Suppressor macrophage (primary cell): ENCODE data around the gene NR2C2.

ENCODE experiments used
- DNase-seq, 4 experiments: peaks; one replicate each; pipeline ENCODE4 v3.0.0-alpha.2; 2020 to 2022

The NR2C2 gene

DNA sequence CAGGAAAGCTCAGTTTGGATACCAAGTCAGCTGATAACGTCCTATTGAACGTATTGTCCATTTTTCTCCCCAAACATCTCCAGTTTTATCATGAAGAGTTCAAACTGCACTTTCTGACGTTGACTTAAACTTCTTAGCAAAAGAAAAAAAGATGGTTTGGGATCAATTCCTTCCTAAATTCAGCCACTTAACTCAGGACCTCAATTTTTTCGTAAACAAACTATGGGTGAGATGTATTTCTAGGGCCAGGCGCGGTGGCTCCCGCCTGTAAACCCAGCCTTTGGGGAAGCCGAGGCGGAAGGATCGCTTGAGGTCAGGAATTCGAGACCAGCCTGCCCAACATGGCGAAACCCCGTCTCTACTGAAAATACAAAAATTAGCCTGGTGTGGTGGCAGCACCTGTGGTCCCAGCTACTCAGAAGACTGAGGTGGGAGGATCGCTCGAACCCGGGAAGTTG is 118.2 kb downstream of the NR2C2 start:
- DNase-seq: no peak

DNA sequence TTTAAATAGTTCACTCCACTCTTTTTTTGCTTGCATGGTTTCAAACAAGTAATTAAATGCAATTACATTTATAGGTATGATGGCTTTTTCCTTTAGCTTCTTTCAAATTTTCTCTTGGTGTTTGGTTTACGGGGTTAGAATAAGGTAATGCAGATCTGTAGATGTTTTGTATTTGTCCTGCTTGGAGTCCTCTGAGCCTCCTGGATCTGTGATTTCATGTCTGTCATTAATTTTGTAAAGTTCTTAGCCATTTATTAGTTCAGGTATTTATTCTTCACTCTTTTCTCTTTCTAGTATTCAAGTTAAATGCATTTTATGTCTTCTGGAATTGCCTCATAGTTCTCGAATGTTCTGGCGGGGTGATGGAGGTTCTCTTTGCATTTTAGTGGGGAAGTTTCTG is 119.1 kb downstream of the NR2C2 start:
- no peak for DNase-seq

DNA sequence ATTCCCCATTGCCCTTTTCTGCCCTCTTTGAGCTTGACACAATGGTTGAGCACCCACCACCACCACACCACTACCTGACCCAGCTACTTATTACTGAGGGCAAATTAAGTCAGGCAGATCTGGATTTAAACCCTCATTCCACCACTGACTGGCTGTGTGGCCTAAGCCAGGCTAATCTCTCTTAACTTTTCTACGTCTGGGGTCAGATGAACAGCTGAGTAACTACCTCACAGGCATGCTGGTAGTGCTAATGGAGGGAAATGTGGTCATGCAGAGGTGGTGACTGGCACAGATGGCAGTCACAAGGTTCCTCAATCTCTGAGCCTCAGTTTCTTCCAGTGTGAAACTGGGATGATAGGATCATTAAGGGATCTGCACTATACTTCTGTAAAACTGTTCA is 122.1 kb downstream of the NR2C2 start:
- no peak for DNase-seq

DNA sequence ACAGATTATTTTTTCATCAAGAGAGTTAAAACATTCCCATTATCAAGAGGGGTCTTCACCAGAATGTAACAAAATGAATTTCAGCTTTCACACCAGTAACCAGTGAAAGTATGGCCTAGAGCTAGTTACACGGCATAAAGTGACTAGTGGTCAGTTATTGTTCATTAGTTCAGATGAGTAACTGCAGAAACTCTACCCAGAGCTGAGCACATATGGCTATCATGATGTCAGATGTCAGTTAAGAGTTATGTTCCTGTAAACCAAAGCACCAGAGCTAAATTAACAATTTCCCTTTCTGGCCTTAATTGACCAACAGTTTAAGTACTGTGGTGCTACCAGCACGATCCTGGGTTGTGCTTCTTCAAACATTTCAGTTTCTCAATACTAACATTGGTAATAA is 124.3 kb downstream of the NR2C2 start:
- no peak for DNase-seq

DNA sequence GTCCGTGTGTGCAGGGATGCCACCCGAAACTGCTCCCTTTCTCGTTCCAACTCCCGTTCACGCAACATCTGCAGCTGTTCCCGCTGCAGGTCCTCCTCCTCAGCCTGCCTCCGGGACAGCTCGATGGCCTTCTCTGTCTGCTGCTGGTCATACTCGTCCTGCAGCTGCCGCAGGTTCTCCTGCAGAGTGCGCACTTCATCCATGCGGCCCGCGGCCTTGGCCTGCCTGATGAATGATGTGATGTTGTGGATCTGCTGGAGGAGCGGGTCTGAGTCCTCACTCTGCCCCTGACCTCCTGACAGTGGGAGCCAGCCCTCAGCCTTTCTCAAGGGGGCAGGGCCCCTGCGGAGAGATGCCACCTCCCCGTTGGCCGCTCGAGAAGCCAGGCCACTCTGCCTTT is 127.1 kb downstream of the NR2C2 start:
- no peak for DNase-seq

DNA sequence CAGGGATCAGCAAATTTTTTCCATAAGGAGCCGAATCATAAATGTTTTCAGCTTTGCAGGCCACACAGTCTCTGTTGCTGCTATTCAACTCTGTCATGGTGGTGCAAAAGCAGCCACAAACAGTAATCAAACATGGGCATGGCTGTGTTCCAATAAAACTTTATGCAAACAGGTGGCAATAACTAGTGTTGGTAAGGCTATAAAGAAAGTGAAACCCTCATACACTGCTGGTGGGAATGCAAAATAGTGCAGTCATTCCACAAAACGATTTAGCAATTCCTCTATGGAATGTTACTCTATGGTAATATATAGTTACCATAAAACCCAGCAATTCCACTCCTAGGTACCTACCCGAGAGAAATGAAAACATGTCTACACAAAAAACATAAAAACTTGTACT is 131.7 kb downstream of the NR2C2 start:
- no peak for DNase-seq

DNA sequence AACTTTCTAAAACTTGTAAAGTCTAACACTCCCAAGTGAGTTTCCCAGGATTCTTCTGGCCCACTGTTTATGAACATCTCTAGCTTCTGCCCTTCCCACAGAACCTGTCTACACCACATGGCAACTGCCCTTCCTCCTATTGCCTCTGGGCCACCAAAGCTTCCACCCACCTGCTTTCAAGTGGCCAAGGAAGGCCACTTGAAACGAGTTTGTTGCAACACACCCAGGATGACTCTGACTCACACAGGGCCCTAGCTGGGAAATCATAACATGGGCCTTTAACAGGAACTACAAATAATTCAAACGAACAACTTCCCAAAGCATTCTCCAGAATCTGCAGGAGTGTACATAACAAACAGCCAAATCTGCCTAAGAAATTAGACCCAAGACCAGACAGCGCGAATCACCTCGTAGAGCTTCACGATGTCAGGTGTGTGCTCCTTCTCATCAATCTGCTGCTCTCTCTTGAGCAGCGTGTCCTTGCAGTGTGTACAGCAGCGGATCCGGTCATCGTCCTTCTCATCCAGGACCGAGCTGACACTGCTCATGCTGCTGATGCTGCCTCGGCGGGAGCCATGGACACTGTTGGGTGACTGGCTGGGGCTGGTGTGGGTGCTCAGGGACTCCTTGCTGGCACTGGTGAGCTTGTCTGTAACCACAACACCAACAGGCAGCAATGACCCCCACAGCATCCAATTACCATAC is 134.7 kb downstream of the NR2C2 start:
- DNase-seq: peak; percentile 85 to 94 (median 92)

DNA sequence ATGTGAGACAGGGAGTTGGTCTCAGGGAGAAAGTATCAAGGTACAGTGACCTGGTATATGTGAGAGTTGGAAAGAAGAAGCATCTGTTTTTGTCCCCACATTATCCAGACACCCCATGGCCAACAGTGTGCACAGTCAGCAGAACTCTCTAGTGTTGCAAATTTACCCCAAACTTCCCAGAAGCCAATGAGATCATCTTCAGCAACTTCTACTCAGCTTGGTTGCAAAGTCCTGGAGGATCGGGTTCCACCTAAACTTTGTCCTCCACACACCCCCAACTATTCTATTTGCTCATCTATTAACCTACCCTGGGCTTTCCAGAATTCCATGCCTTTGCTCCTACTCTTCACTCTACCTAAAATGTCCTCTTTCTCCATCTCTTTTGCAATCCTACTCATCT is 135.9 kb downstream of the NR2C2 start:
- DNase-seq: peak in 3 of 4 experiments; percentile 7 to 40 (median 31)

DNA sequence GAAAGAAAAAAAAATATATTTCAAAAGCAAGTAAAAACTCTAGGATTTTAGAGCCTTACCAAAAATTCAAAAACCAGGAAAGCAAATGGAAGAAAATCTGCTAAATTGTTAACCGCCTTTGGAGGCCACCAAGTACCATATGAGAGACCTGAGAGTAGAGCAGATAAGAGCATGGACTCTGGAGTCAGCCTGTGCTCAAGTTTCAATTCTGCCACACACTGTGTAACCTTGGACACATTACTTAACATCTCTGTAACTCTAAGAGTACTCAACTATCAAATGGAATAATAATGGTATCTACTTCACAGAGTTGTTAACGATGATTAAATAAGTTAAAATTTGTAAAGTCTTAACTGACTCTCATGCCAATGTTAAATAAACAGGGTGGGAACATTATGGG is 138.9 kb downstream of the NR2C2 start:
- DNase-seq: no peak

DNA sequence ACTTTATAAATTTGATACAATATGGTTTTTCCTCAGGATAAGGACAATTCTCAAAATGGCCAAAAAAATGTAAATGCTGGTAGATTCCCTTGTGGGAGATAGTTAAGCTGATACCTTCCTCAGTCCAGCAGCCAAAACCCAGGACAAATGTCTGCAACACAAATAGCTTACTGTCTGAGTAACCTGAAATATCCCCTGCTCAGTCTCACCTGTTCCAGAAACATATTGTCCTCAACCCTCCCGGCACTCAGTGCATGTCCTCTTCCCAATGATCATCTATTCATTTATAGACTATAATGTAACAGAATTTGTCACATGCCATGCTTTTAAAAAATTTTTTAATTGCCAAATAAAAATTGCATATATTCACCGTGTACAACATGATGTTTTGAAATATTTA is 139.3 kb downstream of the NR2C2 start:
- no peak for DNase-seq

DNA sequence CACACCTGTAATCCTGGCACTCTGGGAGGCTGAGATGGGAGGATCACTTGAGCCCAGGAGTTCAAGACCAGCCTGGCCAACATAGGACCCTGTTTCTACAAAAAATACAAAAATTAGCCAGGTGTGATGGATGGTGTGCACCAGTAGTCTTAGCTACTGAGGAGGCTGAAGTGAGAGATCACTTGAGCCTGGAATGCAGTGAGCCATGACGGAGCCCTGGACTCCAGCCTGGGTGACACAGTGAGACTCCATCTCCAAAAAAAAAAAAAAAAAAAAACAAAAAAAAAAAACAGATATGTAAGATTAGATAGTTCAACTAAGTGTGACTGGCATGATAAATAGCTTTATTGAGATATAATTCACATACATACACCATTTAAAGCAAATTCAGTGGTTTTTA is 141.8 kb downstream of the NR2C2 start:
- DNase-seq: no peak

DNA sequence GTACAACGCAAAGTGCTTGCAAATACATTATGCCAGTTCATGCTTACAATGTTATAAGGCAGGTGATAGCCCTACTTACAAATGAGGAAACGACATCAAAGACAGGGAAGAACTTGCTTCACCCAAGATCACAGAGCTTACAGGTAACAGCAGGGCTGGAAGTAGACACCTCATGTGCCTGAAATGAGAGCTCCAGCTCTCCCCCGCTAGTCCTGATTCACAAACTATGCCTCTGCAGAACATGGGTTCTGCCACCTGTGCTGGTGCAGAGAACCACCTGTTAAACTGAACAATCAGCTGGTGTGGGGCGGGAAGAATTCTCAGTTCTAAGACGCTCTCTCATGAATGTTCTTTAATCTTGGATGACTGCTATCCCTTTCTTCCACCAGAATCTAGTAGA is 144.2 kb downstream of the NR2C2 start:
- DNase-seq: no peak

DNA sequence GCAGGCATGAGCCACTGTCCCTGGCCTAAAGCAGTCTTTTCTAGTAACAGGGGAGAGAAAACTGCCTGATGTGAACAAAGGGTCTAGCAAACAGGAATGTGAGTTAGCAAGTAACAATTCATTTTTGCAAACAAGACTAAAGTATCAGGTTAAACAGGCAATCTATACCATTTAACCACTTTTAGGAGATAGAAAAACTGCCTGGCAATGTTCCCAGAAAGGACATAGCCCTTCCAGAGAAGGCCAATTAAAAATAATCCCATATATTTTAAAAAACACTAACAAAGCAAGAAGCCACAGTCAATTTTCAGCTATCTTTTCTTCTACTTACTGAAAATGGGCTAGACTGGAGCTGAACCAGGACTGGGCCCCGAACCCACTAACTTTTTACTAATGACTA is 145.3 kb downstream of the NR2C2 start:
- no peak for DNase-seq

DNA sequence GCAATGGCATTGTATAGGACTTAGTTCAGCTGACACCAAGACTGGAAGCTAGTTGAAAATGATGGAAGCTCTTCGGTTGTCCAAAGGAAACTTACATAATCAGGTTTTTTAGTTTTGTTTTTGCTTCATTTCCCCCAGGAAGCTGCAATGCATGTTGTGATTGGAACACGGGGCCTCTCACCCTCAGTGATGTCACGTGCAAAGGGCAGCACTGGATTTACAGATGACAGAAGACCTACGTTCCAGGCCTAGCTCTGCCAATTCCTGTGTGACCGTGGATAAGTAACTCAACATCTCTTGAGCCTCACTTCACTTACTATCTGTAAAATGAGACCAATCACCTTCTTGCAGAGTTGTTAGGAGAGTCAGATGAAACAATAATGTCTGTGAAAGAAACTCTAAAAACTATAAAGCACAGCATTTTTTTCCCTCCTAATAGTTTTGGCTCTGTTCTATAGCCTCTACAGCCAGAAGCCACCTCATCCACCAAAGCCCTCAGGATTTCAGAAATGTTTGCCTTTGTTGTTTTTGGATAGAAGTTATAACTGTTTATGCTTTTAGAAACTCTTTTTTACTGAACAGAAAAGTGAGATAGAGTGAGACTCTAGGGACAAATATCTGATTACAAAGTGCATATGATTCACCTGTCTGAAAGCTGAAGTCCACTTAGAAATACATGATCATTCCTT is 146.9 kb downstream of the NR2C2 start:
- no peak for DNase-seq

DNA sequence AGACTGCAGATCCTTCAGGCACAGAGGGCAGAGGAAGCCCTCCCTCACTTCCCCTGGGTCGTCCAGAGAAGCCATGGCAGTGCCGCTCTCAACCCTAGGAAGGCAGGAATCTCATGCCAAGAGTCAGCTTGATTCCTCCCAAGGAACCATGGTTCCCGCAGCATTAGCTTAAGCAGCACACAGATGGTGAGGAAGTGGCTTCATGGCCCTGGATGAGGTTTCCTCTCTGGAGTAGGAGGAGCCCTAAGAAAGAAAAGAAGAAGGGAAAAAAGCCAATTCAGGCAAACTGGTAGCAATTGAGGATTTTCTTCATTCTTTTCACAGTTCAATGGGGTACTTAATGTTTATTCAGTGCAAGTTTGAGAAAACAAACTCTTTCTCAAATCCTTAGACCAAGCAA is 148.7 kb downstream of the NR2C2 start:
- DNase-seq: peak; percentile 53 to 73 (median 67)

DNA sequence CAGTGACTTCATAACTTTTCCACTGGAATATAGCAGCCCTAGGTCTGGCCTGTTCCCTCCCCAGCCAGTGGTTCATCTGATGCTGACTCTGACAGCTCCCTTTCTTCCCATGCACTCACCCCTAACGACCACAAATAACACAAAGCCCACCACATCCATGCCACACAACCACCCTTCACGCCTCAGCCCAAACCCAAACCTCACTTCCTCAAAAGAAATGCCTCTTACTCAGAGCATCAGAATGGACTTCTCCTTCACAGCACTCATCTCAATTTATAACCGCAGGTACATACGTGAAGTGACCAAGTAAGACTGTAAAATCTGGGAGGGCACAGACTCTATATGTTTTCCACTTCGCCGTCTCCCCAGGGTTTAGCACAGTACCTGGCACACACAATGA is 150.5 kb downstream of the NR2C2 start:
- peak; percentile 61 to 79 (median 65) for DNase-seq
